Hepatocyte (in vitro differentiated cells): ENCODE data around the gene NOS3.

Experiments
- EZH2 ChIP-seq: fragments of 200-600 bp; sonication (generic); IDR thresholded peaks from 2 replicates; pipeline ENCODE4 v1.6.1; 2016; ENCODE audit warnings: antibody characterized with exemption, mild to moderate bottlenecking, borderline replicate concordance
- EZH2phosphoT487 ChIP-seq: fragments of 200-600 bp; sonication (generic); IDR thresholded peaks from one replicate; pipeline ENCODE4 v1.6.1; 2018; ENCODE audit warnings: antibody characterized with exemption, mild to moderate bottlenecking, low read depth, moderate library complexity; ENCODE audit not compliant: unreplicated experiment, severe bottlenecking
- TF ChIP-seq, protein P1 (sequence below): fragments of 200-600 bp; sonication (generic); IDR thresholded peaks from 2 replicates; pipeline ENCODE4 v1.5.1; 2016; ENCODE audit warnings: antibody characterized with exemption, mild to moderate bottlenecking; ENCODE audit not compliant: poor library complexity

- TF ChIP-seq, protein P1, sequence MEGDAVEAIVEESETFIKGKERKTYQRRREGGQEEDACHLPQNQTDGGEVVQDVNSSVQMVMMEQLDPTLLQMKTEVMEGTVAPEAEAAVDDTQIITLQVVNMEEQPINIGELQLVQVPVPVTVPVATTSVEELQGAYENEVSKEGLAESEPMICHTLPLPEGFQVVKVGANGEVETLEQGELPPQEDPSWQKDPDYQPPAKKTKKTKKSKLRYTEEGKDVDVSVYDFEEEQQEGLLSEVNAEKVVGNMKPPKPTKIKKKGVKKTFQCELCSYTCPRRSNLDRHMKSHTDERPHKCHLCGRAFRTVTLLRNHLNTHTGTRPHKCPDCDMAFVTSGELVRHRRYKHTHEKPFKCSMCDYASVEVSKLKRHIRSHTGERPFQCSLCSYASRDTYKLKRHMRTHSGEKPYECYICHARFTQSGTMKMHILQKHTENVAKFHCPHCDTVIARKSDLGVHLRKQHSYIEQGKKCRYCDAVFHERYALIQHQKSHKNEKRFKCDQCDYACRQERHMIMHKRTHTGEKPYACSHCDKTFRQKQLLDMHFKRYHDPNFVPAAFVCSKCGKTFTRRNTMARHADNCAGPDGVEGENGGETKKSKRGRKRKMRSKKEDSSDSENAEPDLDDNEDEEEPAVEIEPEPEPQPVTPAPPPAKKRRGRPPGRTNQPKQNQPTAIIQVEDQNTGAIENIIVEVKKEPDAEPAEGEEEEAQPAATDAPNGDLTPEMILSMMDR = peak; percentile 90
- TF ChIP-seq EZH2 = no peak
- no peak for TF ChIP-seq EZH2phosphoT487
Measured at GRCh38 chr7:150988230-150989226, 2.3 kb upstream of the NOS3 start.
